CD4-positive, alpha-beta T cell (primary cell): Measurements from ENCODE around the gene TRIM67. TPM values are rescaled to one million over a fixed set of nuclear protein-coding genes. Genes with fewer than 3 reads are reported as not detected.
"Not testable (repeated sequence)": the region's sequence is repeated elsewhere in the genome, so short reads cannot be mapped to it uniquely, and the experiment has no call there.

Experiments used
- ATAC-seq: fragments of 200-7000 bp; cut with Tn5 transposase; one replicate; pipeline ENCODE4 v1.10.0; 2022; ENCODE audit warnings: mild to moderate bottlenecking; ENCODE audit not compliant: poor library complexity
- CTCF ChIA-PET: fragments of 350-600 bp; sonication (Branson Sonifier 250); formaldehyde crosslinking; loops from one replicate; lab custom pipeline; 2021; ENCODE audit warnings: antibody characterized with exemption, inconsistent platforms; lab: Charles Lee
- POLR2A ChIA-PET: fragments of 350-600 bp; sonication (Branson Sonifier 250); formaldehyde crosslinking; loops from one replicate; lab custom pipeline; 2021; ENCODE audit warnings: antibody characterized with exemption, inconsistent platforms; lab: Charles Lee
- DNase-seq, 14 experiments: peaks; one replicate each; pipeline ENCODE4 v3.0.0-alpha.2; 2013 to 2020; ENCODE audit warnings: mixed read lengths in 2 of 14
- H3K27ac ChIP-seq, 2 donors: one replicate each; pipeline versions ENCODE4 v1.5.1 to v1.7.0; 2013; ENCODE audit warnings: low read length in 2 of 2, low read depth in 1 of 2, mild to moderate bottlenecking in 1 of 2
- H3K27me3 ChIP-seq, 2 experiments: 1 replicate in 1 of 2; 2 replicates in 1 of 2; pipeline versions ENCODE4 v1.6.1 to v1.7.0; 2013; ENCODE audit warnings: low read length in 2 of 2, control low read depth in 1 of 2, mild to moderate bottlenecking in 1 of 2, moderate library complexity in 1 of 2; ENCODE audit not compliant: insufficient read depth in 2 of 2, control insufficient read depth in 1 of 2
- H3K36me3 ChIP-seq: one replicate; pipeline ENCODE4 v1.6.1; 2013; ENCODE audit warnings: low read length, control low read depth; ENCODE audit not compliant: insufficient read depth
- H3K4me1 ChIP-seq: one replicate; pipeline ENCODE4 v1.6.1; 2013; ENCODE audit warnings: low read length, control low read depth; ENCODE audit not compliant: insufficient read depth
- H3K4me3 ChIP-seq: one replicate; pipeline ENCODE4 v1.5.1; 2013; ENCODE audit warnings: mild to moderate bottlenecking, low read length, moderate library complexity
- H3K9me3 ChIP-seq, 2 experiments: 1 replicate in 1 of 2; 2 replicates in 1 of 2; pipeline versions ENCODE4 v1.6.1 to v1.7.0; 2013; ENCODE audit warnings: low read length in 2 of 2, mild to moderate bottlenecking in 2 of 2, control low read depth in 1 of 2, moderate library complexity in 1 of 2; ENCODE audit not compliant: control insufficient read depth in 1 of 2, insufficient read depth in 1 of 2
- H3K27ac Mint-ChIP-seq: one replicate; pipeline ENCODE4 v1.8.0; 2020; ENCODE audit warnings: mixed read lengths
- H3K27me3 Mint-ChIP-seq: one replicate; pipeline ENCODE4 v1.8.0; 2021; ENCODE audit warnings: mixed read lengths
- H3K36me3 Mint-ChIP-seq: one replicate; pipeline ENCODE4 v1.8.0; 2021; ENCODE audit warnings: low read depth, mixed read lengths
- H3K4me1 Mint-ChIP-seq: one replicate; pipeline ENCODE4 v1.8.0; 2021; ENCODE audit warnings: low read depth, mixed read lengths
- H3K4me3 Mint-ChIP-seq: one replicate; pipeline ENCODE4 v1.8.0; 2020; ENCODE audit warnings: mild to moderate bottlenecking, mixed read lengths
- H3K9me3 Mint-ChIP-seq: one replicate; pipeline ENCODE4 v1.8.0; 2020; ENCODE audit warnings: mixed read lengths
- intact Hi-C, 2 experiments: fragments of 100-400 bp; cut with DNase I in 1 of 2; cut with micrococcal nuclease in 1 of 2; formaldehyde crosslinking; loops; one replicate each; pipeline versions ENCODE4 v1.15.1 to v1.9.0; 2023 to 2025; cut with DNase I, micrococcal nuclease
- total RNA-seq, 174 experiments: library from RNA in 2 of 174; stranded (reverse) in 2 of 174; gene quantifications; one replicate each; pipeline ENCODE4 v1.2.3 and lab custom pipeline; 2021 to 2026
- TF ChIP-seq, protein P1 (sequence below): fragments of 200-600 bp; IDR thresholded peaks from one replicate; pipeline ENCODE4 v1.8.0; 2022; ENCODE audit warnings: antibody characterized with exemption, mild to moderate bottlenecking

The TRIM67 gene
- total RNA-seq, 2 experiments from 2014 or later = not detected

DNA sequence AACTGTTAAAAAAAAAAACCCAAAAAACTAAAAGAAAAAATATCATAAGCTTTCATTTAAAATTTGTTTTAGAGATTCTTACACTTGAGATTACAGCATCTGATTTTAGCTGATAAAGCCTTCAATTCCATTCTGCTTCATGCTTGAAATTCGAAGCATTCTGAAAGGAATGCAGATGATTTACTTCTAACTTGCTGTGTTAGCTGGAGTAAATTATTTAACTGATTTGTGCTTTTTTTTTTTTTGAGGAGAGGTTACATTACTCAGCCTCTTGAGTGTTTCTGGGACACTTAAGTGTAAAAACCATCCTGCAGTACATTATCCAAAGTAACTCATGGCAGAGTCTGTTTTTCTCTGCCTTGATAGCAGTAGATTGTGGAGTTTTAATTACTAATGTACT is 4.5 kb upstream of the TRIM67 start:
- intact Hi-C loops = no loop called here
- peaks cover 34 to 60% of the 10 kb centered on the region in 2 experiments for H3K27me3 ChIP-seq
- no peaks in the 10 kb centered on the region for H3K36me3 ChIP-seq
- H3K36me3 Mint-ChIP-seq = no peaks in the 10 kb centered on the region
- H3K4me3 Mint-ChIP-seq = no peak overlapping the region
- ATAC-seq (no peak), DNase-seq (no peak)
- peaks cover under 1 to 3% of the 10 kb centered on the region in 2 experiments for H3K9me3 ChIP-seq
- POLR2A ChIA-PET = no interaction called here
- no peaks in the 10 kb centered on the region for H3K4me1 Mint-ChIP-seq
- peaks cover 57% of the 10 kb centered on the region for H3K27me3 Mint-ChIP-seq
- peaks cover 2% of the 10 kb centered on the region for H3K9me3 Mint-ChIP-seq
- TF ChIP-seq, protein P1, sequence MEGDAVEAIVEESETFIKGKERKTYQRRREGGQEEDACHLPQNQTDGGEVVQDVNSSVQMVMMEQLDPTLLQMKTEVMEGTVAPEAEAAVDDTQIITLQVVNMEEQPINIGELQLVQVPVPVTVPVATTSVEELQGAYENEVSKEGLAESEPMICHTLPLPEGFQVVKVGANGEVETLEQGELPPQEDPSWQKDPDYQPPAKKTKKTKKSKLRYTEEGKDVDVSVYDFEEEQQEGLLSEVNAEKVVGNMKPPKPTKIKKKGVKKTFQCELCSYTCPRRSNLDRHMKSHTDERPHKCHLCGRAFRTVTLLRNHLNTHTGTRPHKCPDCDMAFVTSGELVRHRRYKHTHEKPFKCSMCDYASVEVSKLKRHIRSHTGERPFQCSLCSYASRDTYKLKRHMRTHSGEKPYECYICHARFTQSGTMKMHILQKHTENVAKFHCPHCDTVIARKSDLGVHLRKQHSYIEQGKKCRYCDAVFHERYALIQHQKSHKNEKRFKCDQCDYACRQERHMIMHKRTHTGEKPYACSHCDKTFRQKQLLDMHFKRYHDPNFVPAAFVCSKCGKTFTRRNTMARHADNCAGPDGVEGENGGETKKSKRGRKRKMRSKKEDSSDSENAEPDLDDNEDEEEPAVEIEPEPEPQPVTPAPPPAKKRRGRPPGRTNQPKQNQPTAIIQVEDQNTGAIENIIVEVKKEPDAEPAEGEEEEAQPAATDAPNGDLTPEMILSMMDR = no peak
- CTCF ChIA-PET = no interaction called here
- no peak overlapping the region for H3K27ac Mint-ChIP-seq
- no peak overlapping the region for H3K4me3 ChIP-seq
- H3K4me1 ChIP-seq = peaks cover 8% of the 10 kb centered on the region
- no peak overlapping the region for H3K27ac ChIP-seq

DNA sequence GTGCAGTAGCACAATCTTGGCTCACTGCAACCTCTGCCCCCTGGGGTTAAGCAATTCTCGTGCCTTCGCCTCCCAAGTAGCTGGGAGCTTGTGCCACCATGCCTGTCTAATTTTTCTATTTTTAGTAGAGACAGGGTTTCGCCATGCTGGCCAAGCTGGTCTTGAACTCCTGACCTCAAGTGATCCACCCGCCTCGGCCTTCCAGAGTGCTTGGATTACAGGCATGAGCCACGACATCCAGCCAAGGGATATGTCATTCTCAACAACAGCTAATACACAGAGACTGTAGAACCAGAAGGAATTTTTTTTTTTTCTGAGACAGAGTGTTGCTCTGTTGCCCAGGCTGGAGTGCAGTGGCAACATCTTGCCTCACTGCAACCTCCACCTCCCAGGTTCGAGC is 3.7 kb upstream of the TRIM67 start:
- Histone ChIP-seq H3K4me1 (peaks cover 13% of the 10 kb centered on the region), H3K27me3 (peaks cover 39 to 69% of the 10 kb centered on the region in 2 experiments)
- POLR2A ChIA-PET, H3K9me3 ChIP-seq, H3K9me3 Mint-ChIP-seq, H3K4me3 Mint-ChIP-seq, ATAC-seq, H3K27ac ChIP-seq, H3K36me3 ChIP-seq, CTCF ChIA-PET, H3K4me1 Mint-ChIP-seq, DNase-seq, H3K4me3 ChIP-seq, H3K36me3 Mint-ChIP-seq, H3K27ac Mint-ChIP-seq, intact Hi-C loops: not testable (repeated sequence)
- peaks cover 57% of the 10 kb centered on the region for H3K27me3 Mint-ChIP-seq

DNA sequence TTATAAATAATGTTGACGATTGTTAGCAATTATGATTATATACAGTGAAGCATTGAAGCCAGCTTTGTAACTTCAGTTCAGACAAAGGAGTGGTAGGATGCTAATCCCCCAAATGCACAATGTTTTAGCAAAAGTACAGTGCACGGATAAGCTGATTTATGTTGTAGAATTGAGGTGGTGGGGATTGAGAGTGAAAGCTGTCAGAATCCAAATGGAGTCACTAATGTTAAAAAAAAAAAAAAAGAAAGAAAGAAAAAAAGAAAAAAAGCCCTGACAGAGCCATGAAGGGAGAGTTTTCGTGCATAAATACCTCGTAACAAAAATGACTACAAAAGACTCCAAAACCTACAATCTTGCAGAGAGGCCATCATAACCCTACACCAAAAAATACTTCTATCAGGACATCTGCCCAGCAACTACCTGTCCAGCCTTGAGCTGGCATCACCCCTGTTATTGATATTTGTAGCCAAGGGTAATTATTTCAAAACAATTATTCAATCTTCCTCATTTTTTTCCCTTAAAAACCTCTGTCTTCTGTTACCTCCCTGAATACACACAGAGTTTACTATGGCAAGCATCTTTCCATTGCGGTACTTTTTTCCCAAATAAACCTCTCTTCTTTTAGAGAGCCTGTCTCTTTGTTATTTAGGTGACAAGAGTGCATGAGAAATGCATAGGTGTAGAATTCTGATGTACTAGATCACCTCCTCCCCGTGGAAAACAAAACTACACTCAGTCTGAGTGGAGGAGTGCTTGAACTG is 2.5 kb upstream of the TRIM67 start:
- no peak for ATAC-seq
- ChIA-PET POLR2A (no interaction called here), CTCF (no interaction called here)

More for the DNA sequence above, 2.5 kb upstream of the TRIM67 start:
- TF ChIP-seq, protein P1 = no peak
- intact Hi-C loops = no loop called here
- no peak overlapping the region for H3K27ac Mint-ChIP-seq
- no peaks in the 10 kb centered on the region for H3K36me3 Mint-ChIP-seq
- no peak overlapping the region for H3K4me3 Mint-ChIP-seq
- no peaks in the 10 kb centered on the region for H3K9me3 Mint-ChIP-seq
- Histone ChIP-seq H3K9me3 (peaks cover 0 to 12% of the 10 kb centered on the region in 2 experiments), H3K27me3 (peaks cover 44 to 79% of the 10 kb centered on the region in 2 experiments), H3K36me3 (no peaks in the 10 kb centered on the region), H3K4me3 (no peak overlapping the region), H3K4me1 (peaks cover 13% of the 10 kb centered on the region), H3K27ac (no peak overlapping the region)
- H3K4me1 Mint-ChIP-seq = peaks cover 4% of the 10 kb centered on the region
- H3K27me3 Mint-ChIP-seq = peaks cover 60% of the 10 kb centered on the region
- no peak for DNase-seq
